Tibial nerve (tissue), 4 donors: ENCODE data around the gene CA9. TPM values are rescaled to one million over a fixed set of nuclear protein-coding genes. Genes with fewer than 3 reads are reported as not detected.

Experiments used
- DNase-seq, 2 donors: peaks; one replicate each; pipeline ENCODE4 v3.0.0-alpha.2; 2019; ENCODE audit warnings: low spot score in 2 of 2
- H3K27ac ChIP-seq, 4 donors: fragments of 200-600 bp; sonication (generic) in 3 of 4; one replicate each; pipeline ENCODE4 v1.5.1; 2017 to 2019; ENCODE audit warnings: mild to moderate bottlenecking in 1 of 4
- H3K27me3 ChIP-seq, 2 donors: fragments of 200-600 bp; sonication (generic) in 1 of 2; one replicate each; pipeline versions ENCODE4 v1.5.1 to v1.6.0; 2017 to 2019
- H3K36me3 ChIP-seq, 3 donors: fragments of 200-600 bp; sonication (generic); one replicate each; pipeline ENCODE4 v1.5.1; 2018 to 2019
- H3K4me1 ChIP-seq, 4 donors: fragments of 200-600 bp; sonication (generic) in 3 of 4; one replicate each; pipeline ENCODE4 v1.5.1; 2017 to 2019
- H3K4me3 ChIP-seq, 4 donors: fragments of 200-600 bp; sonication (generic) in 3 of 4; one replicate each; pipeline ENCODE4 v1.5.1; 2017 to 2019; ENCODE audit warnings: mild to moderate bottlenecking in 1 of 4, moderate library complexity in 1 of 4
- H3K9me3 ChIP-seq, 4 donors: fragments of 200-600 bp; sonication (generic) in 3 of 4; one replicate each; pipeline ENCODE4 v1.5.1; 2017 to 2019
- EP300 ChIP-seq, 2 donors: sonication (generic); formaldehyde crosslinking; IDR thresholded peaks; one replicate each; pipeline ENCODE4 v1.6.1; 2017; ENCODE audit warnings: antibody characterized with exemption in 2 of 2, mild to moderate bottlenecking in 1 of 2
- POLR2A ChIP-seq, 2 donors: fragments of 450-650 bp; IDR thresholded peaks; one replicate each; pipeline ENCODE4 v1.6.1; 2017; ENCODE audit warnings: antibody characterized with exemption in 2 of 2, mild to moderate bottlenecking in 2 of 2, moderate library complexity in 2 of 2
- WGBS, 2 donors: methylation state at CpG; one replicate each; pipeline ENCODE4 v1.1.5; 2018; 5-methylcytosine and 5-hydroxymethylcytosine counted together
- total RNA-seq, 4 donors: library from RNA; depleted of rRNA; stranded (reverse); fragments of >200 nt; gene quantifications; one replicate each; pipeline ENCODE4 v1.1.0, GENCODE V29; 2016
- TF ChIP-seq, protein P1 (sequence below), 5 experiments: fragments of 200-600 bp in 3 of 5; fragments of 450-650 bp in 2 of 5; sonication (generic) in 3 of 5; IDR thresholded peaks; one replicate each; pipeline ENCODE4 v1.5.1; 2016 to 2019; ENCODE audit warnings: antibody characterized with exemption in 5 of 5, mild to moderate bottlenecking in 3 of 5, moderate library complexity in 2 of 5

Gene CA9
- total RNA-seq, 4 donors from 2014 or later: 0.84 TPM; not detected in 3

DNA sequence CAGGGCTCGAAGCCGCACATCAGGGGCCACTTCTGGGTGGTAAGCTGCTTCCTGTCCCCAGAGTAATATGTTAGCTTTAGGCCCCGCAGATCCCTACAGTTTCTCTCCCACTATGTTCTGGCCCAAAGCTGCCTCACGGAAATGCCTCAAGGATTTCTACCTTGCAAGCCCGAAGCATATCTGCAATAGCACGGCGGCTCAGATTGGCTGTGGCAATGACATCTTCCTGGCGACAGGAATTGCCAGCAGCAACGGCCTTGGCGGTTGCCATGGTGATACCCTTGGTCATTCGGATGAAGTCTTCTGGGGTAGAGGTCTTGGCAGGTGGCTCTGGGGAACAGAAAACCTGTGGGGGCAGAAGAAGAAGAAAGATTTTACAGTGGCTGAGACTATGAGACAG lies 26.3 kb downstream of the CA9 start:
- no peaks in the 10 kb centered on the region for H3K27me3 ChIP-seq
- H3K4me3 ChIP-seq: no peak overlapping the region
- H3K36me3 ChIP-seq: peaks cover 6 to 94% (median 58%) of the 10 kb centered on the region in 3 donors
- WGBS, 2 donors: 83 to 85% methylated on average over 11 of the region's 11 CpGs
- no peak overlapping the region for H3K27ac ChIP-seq
- H3K4me1 ChIP-seq: peaks cover 0 to 21% (median 4%) of the 10 kb centered on the region in 4 donors
- no peak for DNase-seq
- H3K9me3 ChIP-seq: no peaks in the 10 kb centered on the region
- TF ChIP-seq POLR2A (IDR thresholded peaks at IDR 0.05): no peak

DNA sequence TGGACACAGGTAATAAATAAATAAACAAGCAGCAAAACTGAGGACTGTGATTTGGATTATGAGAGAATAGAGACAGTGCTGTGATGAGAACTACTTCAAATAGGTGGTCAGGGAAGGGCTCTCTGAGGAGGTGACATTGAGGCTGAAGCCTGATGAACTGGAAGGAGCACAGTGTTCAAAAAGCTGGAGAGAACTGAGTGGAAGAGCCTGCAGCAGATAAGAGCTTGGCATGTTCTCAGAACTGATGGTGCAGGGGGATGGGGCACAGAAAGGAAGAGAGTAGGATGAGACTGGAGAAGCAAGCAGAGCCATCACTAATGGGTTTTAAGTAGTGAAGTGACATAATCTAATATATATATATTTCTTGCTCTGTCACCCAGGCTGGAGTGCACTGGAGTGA lies 27.2 kb downstream of the CA9 start:
- no peaks in the 10 kb centered on the region for H3K27me3 ChIP-seq
- no peak overlapping the region for H3K4me3 ChIP-seq
- H3K9me3 ChIP-seq: no peaks in the 10 kb centered on the region
- peaks cover 12 to 99% (median 64%) of the 10 kb centered on the region in 3 donors for H3K36me3 ChIP-seq
- H3K4me1 ChIP-seq: peaks cover 0 to 18% (median 4%) of the 10 kb centered on the region in 4 donors
- no peak for DNase-seq
- H3K27ac ChIP-seq: no peak overlapping the region
- TF ChIP-seq POLR2A (IDR thresholded peaks at IDR 0.05) (no peak), EP300 (IDR thresholded peaks at IDR 0.05) (no peak)
- TF ChIP-seq, protein P1, sequence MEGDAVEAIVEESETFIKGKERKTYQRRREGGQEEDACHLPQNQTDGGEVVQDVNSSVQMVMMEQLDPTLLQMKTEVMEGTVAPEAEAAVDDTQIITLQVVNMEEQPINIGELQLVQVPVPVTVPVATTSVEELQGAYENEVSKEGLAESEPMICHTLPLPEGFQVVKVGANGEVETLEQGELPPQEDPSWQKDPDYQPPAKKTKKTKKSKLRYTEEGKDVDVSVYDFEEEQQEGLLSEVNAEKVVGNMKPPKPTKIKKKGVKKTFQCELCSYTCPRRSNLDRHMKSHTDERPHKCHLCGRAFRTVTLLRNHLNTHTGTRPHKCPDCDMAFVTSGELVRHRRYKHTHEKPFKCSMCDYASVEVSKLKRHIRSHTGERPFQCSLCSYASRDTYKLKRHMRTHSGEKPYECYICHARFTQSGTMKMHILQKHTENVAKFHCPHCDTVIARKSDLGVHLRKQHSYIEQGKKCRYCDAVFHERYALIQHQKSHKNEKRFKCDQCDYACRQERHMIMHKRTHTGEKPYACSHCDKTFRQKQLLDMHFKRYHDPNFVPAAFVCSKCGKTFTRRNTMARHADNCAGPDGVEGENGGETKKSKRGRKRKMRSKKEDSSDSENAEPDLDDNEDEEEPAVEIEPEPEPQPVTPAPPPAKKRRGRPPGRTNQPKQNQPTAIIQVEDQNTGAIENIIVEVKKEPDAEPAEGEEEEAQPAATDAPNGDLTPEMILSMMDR (IDR thresholded peaks at IDR 0.05): no peak

DNA sequence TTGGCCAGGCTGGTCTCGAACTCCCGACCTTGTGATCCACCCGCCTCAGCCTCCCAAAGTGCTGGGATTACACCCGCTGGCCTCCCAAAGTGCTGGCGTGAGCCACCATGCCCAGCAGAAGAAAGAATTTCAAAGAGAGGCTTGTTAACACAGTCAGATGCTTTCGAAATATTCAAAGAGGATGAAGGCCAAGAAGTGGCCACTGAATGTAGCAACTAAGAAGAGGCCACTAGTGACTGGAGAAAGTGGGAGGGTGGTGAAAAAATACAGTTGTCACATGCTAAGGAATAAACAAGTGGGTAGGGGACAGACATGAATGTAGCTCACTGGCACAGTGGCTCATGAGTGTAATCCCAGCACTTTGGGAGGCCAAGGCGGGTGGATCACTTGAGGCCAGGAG lies 29.0 kb downstream of the CA9 start:
- Histone ChIP-seq H3K27me3 (no peaks in the 10 kb centered on the region), H3K27ac (no peak overlapping the region), H3K9me3 (no peaks in the 10 kb centered on the region), H3K4me1 (peaks cover 0 to under 1% (median 0%) of the 10 kb centered on the region in 4 donors), H3K36me3 (peaks cover 17 to 100% (median 79%) of the 10 kb centered on the region in 3 donors), H3K4me3 (no peak overlapping the region)
- no peak for TF ChIP-seq POLR2A (IDR thresholded peaks at IDR 0.05)
- no peak for TF ChIP-seq EP300 (IDR thresholded peaks at IDR 0.05)
- TF ChIP-seq, protein P1 (IDR thresholded peaks at IDR 0.05): no peak
- 89 to 97% methylated on average over 7 of the region's 7 CpGs for WGBS, 2 donors
- no peak for DNase-seq

- 92 to 93% methylated on average over 26 of the region's 26 CpGs for WGBS, 2 donors
- Histone ChIP-seq H3K27ac (no peak overlapping the region), H3K9me3 (no peaks in the 10 kb centered on the region), H3K36me3 (peaks cover 17 to 100% (median 78%) of the 10 kb centered on the region in 3 donors), H3K4me3 (no peak overlapping the region), H3K4me1 (no peaks in the 10 kb centered on the region), H3K27me3 (no peaks in the 10 kb centered on the region)
- no peak for DNase-seq
- TF ChIP-seq, protein P1 (IDR thresholded peaks at IDR 0.05): no peak
- no peak for TF ChIP-seq EP300 (IDR thresholded peaks at IDR 0.05)
- TF ChIP-seq POLR2A (IDR thresholded peaks at IDR 0.05): no peak
These were observed 30.4 kb downstream of the CA9 start for GRCh38 chr9:35703906-35704672.

DNA sequence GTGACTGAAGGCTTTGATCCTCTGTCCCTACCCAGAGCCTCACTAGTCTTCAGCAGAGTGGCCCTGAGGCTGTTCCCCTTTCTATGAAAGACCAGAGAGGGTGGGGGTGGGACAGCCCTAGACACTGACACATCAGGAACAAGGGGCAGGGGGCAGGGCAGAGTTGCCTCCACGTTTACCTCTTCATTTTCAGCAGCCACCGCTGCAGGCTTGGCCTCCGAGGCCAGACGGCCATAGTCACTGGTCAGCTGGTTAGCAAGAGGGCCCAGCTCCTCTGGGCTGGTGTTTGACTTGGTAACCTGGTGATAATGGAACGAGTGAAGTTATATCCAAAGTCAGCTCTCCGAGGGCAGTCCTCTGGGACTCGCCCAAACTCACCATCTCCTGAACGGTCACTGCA lies 31.6 kb downstream of the CA9 start:
- Histone ChIP-seq H3K27ac (no peak overlapping the region), H3K27me3 (no peaks in the 10 kb centered on the region), H3K9me3 (no peaks in the 10 kb centered on the region), H3K36me3 (peaks cover 17 to 99% (median 76%) of the 10 kb centered on the region in 3 donors), H3K4me3 (no peak overlapping the region), H3K4me1 (no peaks in the 10 kb centered on the region)
- TF ChIP-seq POLR2A (IDR thresholded peaks at IDR 0.05): no peak
- TF ChIP-seq, protein P1 (IDR thresholded peaks at IDR 0.05): no peak
- TF ChIP-seq EP300 (IDR thresholded peaks at IDR 0.05): no peak
- no peak for DNase-seq
- WGBS, 2 donors: 81 to 88% methylated on average over 7 to 8 of the region's 8 CpGs
